Mucosa of descending colon (tissue), 3 donors: ENCODE data around the gene MYO3B. TPM values are rescaled to one million over a fixed set of nuclear protein-coding genes. Genes with fewer than 3 reads are reported as not detected.
"Not testable (repeated sequence)": the region's sequence is repeated elsewhere in the genome, so short reads cannot be mapped to it uniquely, and the experiment has no call there.

Experiments
- ATAC-seq: fragments of 200-7000 bp; cut with Tn5 transposase; one replicate; pipeline ENCODE4 v1.9.1; 2020; ENCODE audit warnings: mild to moderate bottlenecking, moderate library complexity
- DNase-seq, 3 donors: peaks; one replicate each; pipeline ENCODE4 v3.0.0-alpha.2; 2020
- H3K36me3 ChIP-seq: fragments of 200-600 bp; one replicate; pipeline ENCODE4 v1.8.0; 2021; ENCODE audit warnings: low read depth, mild to moderate bottlenecking
- H3K4me1 ChIP-seq: fragments of 200-600 bp; one replicate; pipeline ENCODE4 v1.8.0; 2021; ENCODE audit warnings: low read depth, mild to moderate bottlenecking
- H3K4me3 ChIP-seq: fragments of 200-600 bp; one replicate; pipeline ENCODE4 v1.8.0; 2021; ENCODE audit warnings: mild to moderate bottlenecking
- H3K9me3 ChIP-seq: fragments of 200-600 bp; one replicate; pipeline ENCODE4 v1.8.0; 2021; ENCODE audit warnings: mild to moderate bottlenecking
- CTCF ChIP-seq: fragments of 200-600 bp; IDR thresholded peaks from one replicate; pipeline ENCODE4 v1.8.0; 2022; ENCODE audit warnings: antibody characterized with exemption, mild to moderate bottlenecking
- intact Hi-C, 2 donors: fragments of 100-400 bp; cut with DNase I in 1 of 2; cut with micrococcal nuclease in 1 of 2; formaldehyde crosslinking; loops; one replicate each; pipeline versions ENCODE4 v1.11.0 to v1.11.1; 2022; cut with DNase I, micrococcal nuclease
- total RNA-seq, 3 donors: library from RNA; stranded (reverse); fragmentation: NEBNext Ultra II Directional in 2 of 3; extraction: Animal tissue kit (Norgen Biotek cat#: 25700) in 2 of 3; gene quantifications; one replicate each; pipeline versions ENCODE4 v1.2.1 to v1.2.4, GENCODE V29; 2021 to 2023
- donor health status: DM: no; HTN: no; CAD: no; lungs with moderate emphysema.
- donor health status: DM: no; HTN: no; CAD: no.
- donor health status: DM: no; HTN: yes; CAD: no.

Gene MYO3B
- total RNA-seq, 3 donors from 2014 or later = 0.06 to 0.39 (median 0.09) TPM

- TF ChIP-seq CTCF = no peak
- H3K4me1 ChIP-seq = no peaks in the 10 kb centered on the region
- no peak for DNase-seq
- H3K4me3 ChIP-seq = no peak overlapping the region
- intact Hi-C loops = no loop called here
- no peaks in the 10 kb centered on the region for H3K36me3 ChIP-seq
- peak; percentile 48 for ATAC-seq
- H3K9me3 ChIP-seq = no peaks in the 10 kb centered on the region
Observed at GRCh38 chr2:170467568-170468422, 289.8 kb downstream of the MYO3B start.

GRCh38 chr2:170468557-170468956 lies 290.6 kb downstream of the MYO3B start:
- ATAC-seq (peak; percentile 66), DNase-seq (no peak)
- Histone ChIP-seq H3K36me3 (no peaks in the 10 kb centered on the region), H3K9me3 (no peaks in the 10 kb centered on the region), H3K4me1 (no peaks in the 10 kb centered on the region), H3K4me3 (no peak overlapping the region)
- TF ChIP-seq CTCF = no peak
- intact Hi-C loops = no loop called here

GRCh38 chr2:170472498-170472897 lies 294.6 kb downstream of the MYO3B start:
- H3K36me3 ChIP-seq, intact Hi-C loops, H3K4me3 ChIP-seq, H3K4me1 ChIP-seq, DNase-seq, ATAC-seq, H3K9me3 ChIP-seq: not testable (repeated sequence)

GRCh38 chr2:170475878-170476277 lies 297.9 kb downstream of the MYO3B start:
- TF ChIP-seq CTCF = no peak
- no peaks in the 10 kb centered on the region for H3K36me3 ChIP-seq
- H3K4me1 ChIP-seq = peaks cover 10% of the 10 kb centered on the region
- no peak overlapping the region for H3K4me3 ChIP-seq
- intact Hi-C loops = no loop called here
- H3K9me3 ChIP-seq = no peaks in the 10 kb centered on the region
- DNase-seq (peak; percentile 66 to 72 (median 71)), ATAC-seq (peak; percentile 87)

GRCh38 chr2:170477630-170478029 lies 299.7 kb downstream of the MYO3B start:
- Histone ChIP-seq H3K9me3 (no peaks in the 10 kb centered on the region), H3K4me1 (peaks cover 10% of the 10 kb centered on the region), H3K36me3 (no peaks in the 10 kb centered on the region), H3K4me3 (no peak overlapping the region)
- no peak for TF ChIP-seq CTCF
- no peak for ATAC-seq
- intact Hi-C loops = no loop called here
- no peak for DNase-seq

- Histone ChIP-seq H3K4me3 (no peak overlapping the region), H3K4me1 (peaks cover 5% of the 10 kb centered on the region), H3K36me3 (no peaks in the 10 kb centered on the region), H3K9me3 (no peaks in the 10 kb centered on the region)
- no peak for TF ChIP-seq CTCF
- intact Hi-C loops = no loop called here
- no peak for ATAC-seq
- no peak for DNase-seq
Observed at GRCh38 chr2:170481201-170481600, 303.3 kb downstream of the MYO3B start.
